HG02571 (cell line): ENCODE data around the gene GHRHR.

Experiments
- ATAC-seq: cut with Tn5 transposase; IDR thresholded peaks from one replicate; pipeline ENCODE4 v1.9.1; 2021; ENCODE audit warnings: mild to moderate bottlenecking, moderate library complexity; ENCODE audit not compliant: unreplicated experiment

The GHRHR gene

GRCh38 chr7:30963842-30964241 lies at the start of gene GHRHR:
GHRHR (plus strand) TSS chr7:30963953; CDS start chr7:30964069, 116 bp downstream.
- no peak for ATAC-seq

DNA sequence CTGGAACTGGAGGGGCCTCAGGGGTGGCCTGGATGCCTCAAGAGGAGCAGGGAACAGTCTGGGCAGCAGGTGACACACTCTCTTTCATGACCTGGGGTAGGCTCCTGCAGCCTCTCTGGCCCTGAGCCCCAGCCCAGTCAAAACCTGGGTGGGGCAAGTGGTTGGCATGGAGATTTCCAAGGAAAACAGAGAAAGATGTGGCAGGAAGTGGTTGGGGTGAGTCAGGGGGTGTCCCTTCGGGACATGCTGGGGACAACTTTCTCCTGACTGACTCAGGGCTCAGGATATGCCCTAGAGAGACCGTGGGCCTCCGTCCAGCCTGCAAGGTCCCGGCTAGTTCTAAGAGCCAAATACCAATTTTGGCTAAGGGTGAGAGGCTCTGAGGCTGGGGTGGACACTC lies 49.2 kb upstream of the GHRHR start:
- no peak for ATAC-seq

- no peak for ATAC-seq
Observed at GRCh38 chr7:30915005-30915601, 48.6 kb upstream of the GHRHR start.

- ATAC-seq, result no peak
Observed at GRCh38 chr7:30915751-30916150, 48.0 kb upstream of the GHRHR start.

DNA sequence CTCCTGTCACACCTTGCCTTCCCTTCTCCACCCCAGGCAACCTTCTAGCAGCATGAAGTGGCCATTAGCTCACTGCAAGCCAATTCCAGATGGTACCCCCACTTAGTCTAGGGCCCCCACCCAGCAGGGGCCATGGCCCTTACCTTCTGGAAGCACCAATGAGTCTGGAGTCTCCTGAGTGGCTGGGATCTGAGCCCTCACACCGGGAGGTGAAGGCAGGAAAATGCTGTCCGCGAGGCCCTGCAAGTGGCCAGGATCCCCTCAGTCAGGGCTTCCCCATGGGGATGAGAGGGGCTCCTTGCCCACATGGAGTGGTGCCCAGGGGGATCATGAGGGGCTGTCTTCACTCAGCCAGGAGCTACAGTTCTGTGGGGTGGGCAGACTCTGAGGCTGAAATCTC lies 47.5 kb upstream of the GHRHR start:
- no peak for ATAC-seq

DNA sequence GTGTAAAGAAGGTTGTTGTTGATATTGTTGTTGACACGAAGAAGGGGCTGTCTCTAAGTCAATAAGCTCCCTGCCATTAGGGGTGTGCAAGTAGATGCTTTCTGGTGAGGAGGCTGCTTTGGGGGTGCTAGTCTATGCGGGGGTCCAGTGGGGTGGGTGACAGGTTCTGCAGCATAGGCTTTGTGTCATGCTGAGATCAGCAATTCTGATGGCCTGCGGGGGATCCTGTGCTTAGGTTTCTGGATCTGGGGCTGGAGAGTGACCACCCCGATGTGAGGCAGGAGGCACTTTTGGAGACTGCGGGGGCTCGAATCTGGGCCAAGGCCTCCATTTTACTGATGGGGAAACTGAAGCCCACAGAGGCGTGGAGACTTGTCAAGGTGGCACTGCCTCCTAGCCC lies 47.0 kb upstream of the GHRHR start:
- ATAC-seq, result no peak

GRCh38 chr7:30917216-30917893 lies 46.4 kb upstream of the GHRHR start:
- no peak for ATAC-seq

DNA sequence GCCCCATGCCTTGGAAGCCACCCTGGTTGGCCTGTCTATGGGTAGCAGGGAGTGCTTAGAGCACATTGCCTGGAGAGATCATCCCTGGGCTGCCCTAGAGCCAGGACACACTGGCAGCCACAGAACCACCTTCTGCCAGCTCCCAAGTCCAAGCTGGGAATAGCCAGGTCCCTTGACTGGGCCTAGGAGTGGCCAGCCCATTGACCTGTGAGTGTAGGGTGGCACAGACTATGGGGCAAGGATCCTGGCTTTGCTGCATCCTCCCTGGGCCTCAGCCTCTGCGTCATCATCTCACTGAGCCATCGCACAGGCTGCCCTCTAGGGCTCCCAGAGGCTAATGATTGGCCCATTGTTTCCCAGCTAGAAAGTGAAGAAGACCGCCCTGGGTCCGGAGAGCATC lies 45.1 kb upstream of the GHRHR start:
- no peak for ATAC-seq

DNA sequence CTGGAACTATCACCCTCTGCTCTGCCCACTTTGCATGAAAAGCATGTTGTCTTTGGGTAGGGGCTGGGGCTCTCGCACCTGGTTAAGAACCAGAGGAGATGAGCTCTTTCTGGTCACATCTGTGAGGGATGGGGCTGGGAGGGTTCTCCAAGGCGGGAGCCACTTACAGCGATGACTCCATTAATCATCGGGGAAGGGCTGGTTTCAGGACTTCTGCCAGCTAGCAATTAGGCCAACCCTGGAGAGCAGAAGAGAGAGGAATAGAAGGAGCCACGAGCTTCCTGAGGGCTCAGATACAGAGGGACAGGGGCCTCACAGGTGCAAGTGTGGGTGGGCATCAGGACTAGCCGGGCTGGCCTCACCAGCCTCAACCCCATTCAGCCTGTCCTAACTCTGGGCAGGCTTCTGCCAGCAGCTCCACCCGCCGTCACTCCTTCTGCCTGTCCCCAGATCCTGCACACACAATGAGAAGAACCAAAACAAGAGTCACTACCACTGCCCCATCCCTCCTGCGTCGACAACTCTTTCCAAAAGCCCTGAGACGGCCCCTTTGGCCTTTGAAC lies 43.7 kb upstream of the GHRHR start:
- no peak for ATAC-seq

GRCh38 chr7:30920584-30921539 lies 42.9 kb upstream of the GHRHR start:
- ATAC-seq, result no peak

DNA sequence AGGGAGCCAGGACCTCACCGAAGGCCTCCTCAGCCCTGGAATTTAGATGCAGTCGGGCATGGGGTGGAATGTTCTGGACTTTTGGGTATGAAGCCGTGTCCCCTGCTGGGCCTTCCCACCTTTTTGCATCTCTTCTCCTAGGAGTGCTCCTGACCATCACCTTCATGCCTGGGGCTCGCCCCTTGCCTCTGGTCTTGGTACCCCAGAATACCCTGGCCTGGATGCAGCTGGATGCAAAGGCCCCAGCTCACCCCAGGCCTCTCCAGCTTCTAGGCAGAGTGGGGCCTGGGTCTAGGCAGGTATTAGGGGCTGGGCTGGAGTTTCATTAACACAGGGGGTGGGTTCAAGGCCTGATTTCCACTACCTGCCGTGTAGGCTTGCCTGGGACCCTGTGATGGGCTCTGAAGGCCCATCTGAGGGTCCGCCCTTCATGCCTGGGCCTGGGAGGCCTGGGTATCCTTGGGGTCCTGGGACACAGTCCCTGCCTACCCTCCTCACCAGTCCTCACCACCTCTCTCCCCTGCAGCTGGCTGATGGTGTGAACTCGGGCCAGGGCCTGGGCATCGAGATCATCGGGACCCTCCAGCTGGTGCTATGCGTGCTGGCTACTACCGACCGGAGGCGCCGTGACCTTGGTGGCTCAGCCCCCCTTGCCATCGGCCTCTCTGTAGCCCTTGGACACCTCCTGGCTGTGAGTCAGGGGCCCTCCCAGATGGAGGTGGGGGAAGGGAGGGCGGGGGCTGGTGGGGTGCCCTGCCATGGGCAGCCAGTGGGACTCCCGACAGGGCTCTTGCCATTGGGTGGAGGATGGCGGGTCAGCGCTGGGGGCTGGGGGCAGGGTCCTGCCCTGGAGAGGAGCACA lies 42.0 kb upstream of the GHRHR start:
- ATAC-seq, result no peak

DNA sequence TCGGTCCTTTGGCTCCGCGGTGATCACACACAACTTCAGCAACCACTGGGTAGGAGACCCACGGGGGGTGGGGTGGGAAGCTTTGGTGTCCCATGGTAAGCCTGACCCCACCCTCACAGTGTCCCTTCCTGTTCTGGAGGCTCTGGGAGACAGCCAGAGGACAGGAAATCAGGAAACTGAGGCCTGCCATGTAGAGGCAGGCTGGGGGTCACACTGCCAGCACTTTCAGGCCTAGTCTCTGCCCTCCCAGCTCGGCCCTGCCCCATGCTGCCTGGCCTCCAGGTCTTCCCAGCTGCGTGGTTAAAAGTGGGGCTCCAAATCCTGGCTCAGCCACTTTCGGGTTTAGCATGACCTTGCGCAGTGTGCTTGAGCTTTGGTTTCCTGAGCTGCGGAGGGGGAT lies 41.2 kb upstream of the GHRHR start:
- no peak for ATAC-seq

- ATAC-seq, result no peak
Observed at GRCh38 chr7:30923009-30923773, 40.6 kb upstream of the GHRHR start.

DNA sequence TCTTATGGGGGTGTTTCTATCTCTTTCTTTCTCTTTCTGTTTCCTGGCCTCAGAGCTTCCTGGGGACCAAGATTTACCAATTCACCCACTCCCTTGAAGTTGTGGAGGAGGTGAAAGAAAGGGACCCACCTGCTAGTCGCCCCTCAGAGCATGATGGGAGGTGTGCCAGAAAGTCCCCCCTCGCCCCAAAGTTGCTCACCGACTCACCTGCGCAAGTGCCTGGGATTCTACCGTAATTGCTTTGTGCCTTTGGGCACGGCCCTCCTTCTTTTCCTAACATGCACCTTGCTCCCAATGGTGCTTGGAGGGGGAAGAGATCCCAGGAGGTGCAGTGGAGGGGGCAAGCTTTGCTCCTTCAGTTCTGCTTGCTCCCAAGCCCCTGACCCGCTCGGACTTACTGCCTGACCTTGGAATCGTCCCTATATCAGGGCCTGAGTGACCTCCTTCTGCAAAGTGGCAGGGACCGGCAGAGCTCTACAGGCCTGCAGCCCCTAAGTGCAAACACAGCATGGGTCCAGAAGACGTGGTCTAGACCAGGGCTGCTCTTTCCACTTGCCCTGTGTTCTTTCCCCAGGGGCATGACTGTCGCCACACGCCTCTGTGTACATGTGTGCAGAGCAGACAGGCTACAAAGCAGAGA lies 39.9 kb upstream of the GHRHR start:
- ATAC-seq, result no peak

DNA sequence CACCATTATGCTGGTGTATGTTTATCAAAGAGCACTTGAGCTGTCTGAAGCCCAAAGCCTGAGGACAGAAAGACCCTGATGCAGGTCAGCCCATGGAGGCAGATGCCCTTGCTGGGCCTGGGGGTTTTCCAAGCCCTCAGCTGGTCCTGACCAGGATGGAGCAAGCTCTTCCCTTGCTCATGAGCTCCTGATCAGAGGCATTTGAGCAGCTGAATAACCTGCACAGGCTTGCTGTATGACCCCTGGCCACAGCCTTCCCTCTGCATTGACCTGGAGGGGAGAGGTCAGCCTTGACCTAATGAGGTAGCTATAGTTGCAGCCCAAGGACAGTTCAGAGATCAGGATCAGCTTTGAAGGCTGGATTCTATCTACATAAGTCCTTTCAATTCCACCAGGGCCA lies 39.1 kb upstream of the GHRHR start:
- no peak for ATAC-seq

GRCh38 chr7:30925117-30925516 lies 38.6 kb upstream of the GHRHR start:
- ATAC-seq, result no peak

DNA sequence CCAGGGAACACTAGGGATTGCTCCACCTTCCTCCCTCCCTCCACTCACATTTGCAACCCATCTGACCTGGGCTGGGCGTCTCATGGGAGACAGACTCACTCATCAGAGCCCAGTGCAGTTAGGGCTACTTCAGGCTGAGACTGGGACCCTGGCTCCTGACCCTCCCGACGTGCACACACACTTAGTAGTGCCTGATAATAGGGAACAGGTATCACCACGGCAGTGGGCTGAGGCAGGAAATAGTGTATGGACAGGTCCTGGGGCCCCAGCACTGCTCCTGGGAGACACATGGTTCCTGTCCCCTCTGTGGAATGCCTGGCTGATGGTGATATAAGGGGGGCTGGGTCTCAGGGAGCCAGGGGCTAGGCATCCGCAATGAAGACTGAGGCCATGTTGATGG lies 37.8 kb upstream of the GHRHR start:
- no peak for ATAC-seq

DNA sequence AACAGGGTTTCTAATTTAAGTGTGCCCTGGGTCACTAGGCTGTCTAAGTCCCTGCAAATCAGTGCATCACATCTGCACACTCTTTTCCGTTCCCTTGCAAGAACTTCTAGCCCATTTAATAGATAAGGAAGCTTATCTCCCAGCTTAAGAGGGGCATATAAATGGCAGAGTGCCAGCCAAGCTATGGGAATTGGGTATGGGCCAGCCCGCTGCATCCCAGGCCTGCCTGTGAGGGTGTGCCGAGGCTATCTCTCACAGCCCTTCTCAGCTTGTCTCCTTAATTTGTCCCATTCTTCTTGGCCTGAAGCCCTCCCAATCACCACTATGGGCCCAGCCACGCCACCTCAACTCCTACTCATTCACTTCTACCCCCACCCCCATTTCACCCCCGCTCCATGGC lies 37.4 kb upstream of the GHRHR start:
- ATAC-seq, result no peak

- ATAC-seq, result no peak
Observed at GRCh38 chr7:30927040-30927439, 36.7 kb upstream of the GHRHR start.
